ENCODE results near the gene SMIM13.

The SMIM13 gene

GRCh38 chr6:11155589-11155988 is 62.0 kb downstream of the SMIM13 start:
- TF ChIP-seq, protein P1, sequence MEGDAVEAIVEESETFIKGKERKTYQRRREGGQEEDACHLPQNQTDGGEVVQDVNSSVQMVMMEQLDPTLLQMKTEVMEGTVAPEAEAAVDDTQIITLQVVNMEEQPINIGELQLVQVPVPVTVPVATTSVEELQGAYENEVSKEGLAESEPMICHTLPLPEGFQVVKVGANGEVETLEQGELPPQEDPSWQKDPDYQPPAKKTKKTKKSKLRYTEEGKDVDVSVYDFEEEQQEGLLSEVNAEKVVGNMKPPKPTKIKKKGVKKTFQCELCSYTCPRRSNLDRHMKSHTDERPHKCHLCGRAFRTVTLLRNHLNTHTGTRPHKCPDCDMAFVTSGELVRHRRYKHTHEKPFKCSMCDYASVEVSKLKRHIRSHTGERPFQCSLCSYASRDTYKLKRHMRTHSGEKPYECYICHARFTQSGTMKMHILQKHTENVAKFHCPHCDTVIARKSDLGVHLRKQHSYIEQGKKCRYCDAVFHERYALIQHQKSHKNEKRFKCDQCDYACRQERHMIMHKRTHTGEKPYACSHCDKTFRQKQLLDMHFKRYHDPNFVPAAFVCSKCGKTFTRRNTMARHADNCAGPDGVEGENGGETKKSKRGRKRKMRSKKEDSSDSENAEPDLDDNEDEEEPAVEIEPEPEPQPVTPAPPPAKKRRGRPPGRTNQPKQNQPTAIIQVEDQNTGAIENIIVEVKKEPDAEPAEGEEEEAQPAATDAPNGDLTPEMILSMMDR (IDR thresholded peaks at IDR 0.05; ENCODE audit: low read depth, low read length), result no peak
- no peak overlapping the region for H3K4me3 ChIP-seq (ENCODE audit: low read depth, low read length)
- DNase-seq (ENCODE audit: low read depth, low spot score), result no peak
- in situ Hi-C loops (cut with HindIII; ENCODE audit: low sequenced_read_pairs), result no loop called here

- no peak for DNase-seq (ENCODE audit: low read depth, low spot score)
- no peak overlapping the region for H3K4me3 ChIP-seq (ENCODE audit: low read depth, low read length)
- TF ChIP-seq, protein P1 (IDR thresholded peaks at IDR 0.05; ENCODE audit: low read depth, low read length), result no peak
- in situ Hi-C loops (cut with HindIII; ENCODE audit: low sequenced_read_pairs), result no loop called here
Measured at GRCh38 chr6:11160199-11160598, 66.6 kb downstream of the SMIM13 start.

GRCh38 chr6:11161031-11161956 is 67.7 kb downstream of the SMIM13 start:
- peak; percentile 68 for DNase-seq (ENCODE audit: low read depth, low spot score)
- in situ Hi-C loops (cut with HindIII; ENCODE audit: low sequenced_read_pairs), result no loop called here
- no peak overlapping the region for H3K4me3 ChIP-seq (ENCODE audit: low read depth, low read length)
- TF ChIP-seq, protein P1 (IDR thresholded peaks at IDR 0.05; ENCODE audit: low read depth, low read length), result no peak

DNA sequence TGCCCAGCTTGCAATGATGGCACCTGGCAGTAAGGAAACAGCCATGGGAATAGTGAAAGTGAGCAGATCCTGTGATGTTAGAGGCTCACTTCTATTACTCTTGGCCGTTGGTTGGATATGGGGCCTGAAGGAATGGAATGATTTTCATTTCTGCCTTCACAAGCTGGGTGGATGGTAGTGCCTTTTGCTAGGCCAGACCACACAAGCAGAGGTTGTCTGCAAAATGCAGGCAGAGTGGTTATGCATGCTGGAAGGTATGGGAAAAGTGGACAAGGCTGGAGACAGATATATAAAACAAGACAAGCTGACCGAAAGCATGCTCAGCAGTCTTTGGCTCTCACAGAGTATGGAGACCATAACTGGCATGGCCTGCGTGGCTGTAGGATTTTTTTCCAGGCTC is 68.6 kb downstream of the SMIM13 start:
- TF ChIP-seq, protein P1 (IDR thresholded peaks at IDR 0.05; ENCODE audit: low read depth, low read length), result no peak
- H3K4me3 ChIP-seq (ENCODE audit: low read depth, low read length), result no peak overlapping the region
- in situ Hi-C loops (cut with HindIII; ENCODE audit: low sequenced_read_pairs), result no loop called here
- DNase-seq (ENCODE audit: low read depth, low spot score), result no peak

DNA sequence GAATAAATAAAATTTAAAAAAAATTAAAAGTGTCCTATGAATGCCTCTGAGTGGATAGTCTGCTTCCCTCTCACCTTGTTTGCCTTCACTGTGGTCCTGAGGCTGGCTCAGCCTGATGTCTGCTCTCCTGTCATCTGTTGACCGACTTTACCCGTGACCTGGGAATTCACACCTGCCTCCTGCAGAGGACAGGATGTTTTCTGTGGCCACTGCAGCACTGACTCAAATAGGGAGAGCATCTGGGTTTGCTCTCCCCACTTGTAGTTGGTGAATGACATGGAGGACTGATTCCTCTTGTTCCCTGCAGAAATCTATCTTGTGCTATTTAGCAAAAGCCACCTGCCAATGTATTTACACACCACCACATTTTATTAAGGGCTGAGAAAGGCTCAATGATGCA is 70.3 kb downstream of the SMIM13 start:
- TF ChIP-seq, protein P1 (IDR thresholded peaks at IDR 0.05; ENCODE audit: low read depth, low read length), result no peak
- no peak overlapping the region for H3K4me3 ChIP-seq (ENCODE audit: low read depth, low read length)
- no peak for DNase-seq (ENCODE audit: low read depth, low spot score)
- in situ Hi-C loops (cut with HindIII; ENCODE audit: low sequenced_read_pairs), result no loop called here

DNA sequence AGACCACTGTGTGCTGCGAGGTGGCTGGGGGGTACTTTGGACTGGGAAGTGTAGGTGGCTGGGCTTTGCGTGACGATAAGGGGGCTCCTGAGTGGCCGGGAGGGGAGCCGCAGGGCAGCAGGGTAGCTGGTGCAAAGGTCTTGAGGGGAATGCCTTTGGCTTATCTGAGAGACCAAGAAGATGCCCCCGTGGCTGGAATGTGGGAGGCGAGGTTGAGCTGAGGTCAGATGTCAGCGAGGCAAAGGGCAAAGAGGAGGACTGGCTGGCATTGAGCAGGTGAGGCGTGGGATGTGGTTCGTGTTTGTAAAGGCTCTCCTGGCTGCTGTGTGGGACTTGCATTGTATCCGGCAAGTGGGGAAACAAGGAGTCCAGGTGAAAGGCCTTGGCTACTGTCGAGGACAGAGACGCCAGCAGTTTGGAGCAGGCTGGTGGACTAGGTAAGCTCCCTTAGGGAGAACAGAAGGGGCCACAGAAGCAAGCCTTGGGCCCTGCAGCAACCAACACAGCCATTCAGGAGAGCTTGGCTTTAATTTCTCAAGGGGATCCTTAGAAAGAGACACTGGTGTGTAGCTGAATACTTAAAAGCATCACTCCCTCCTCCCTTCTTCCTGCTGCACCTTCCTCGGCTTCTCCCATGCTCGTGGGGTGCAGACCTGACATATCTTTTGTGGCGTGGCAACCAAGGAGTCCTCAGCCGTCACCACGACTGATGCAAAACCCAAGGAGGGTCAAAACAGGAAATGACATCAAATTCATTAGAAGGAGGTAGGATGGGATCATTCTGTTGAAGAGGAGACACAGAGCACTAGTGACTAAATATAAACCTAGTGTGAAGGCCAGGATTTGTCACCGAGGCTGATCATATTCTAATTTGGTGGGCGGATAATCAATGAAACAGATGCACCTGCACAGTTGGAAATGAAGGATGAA is 71.3 kb downstream of the SMIM13 start:
- no peak for DNase-seq (ENCODE audit: low read depth, low spot score)
- H3K4me3 ChIP-seq (ENCODE audit: low read depth, low read length), result no peak overlapping the region
- TF ChIP-seq, protein P1 (IDR thresholded peaks at IDR 0.05; ENCODE audit: low read depth, low read length), result no peak
- in situ Hi-C loops (cut with HindIII; ENCODE audit: low sequenced_read_pairs), result no loop called here

Data from astrocyte of the spinal cord (primary cell).